Endothelial cell (in vitro differentiated cells): ENCODE measurements around the gene CREBBP. TPM values are rescaled to one million over a fixed set of nuclear protein-coding genes. Genes with fewer than 3 reads are reported as not detected.

Source experiments
- DNase-seq: peaks from one replicate; pipeline ENCODE4 v3.0.0; 2021; ENCODE audit warnings: low spot score
- H3K27ac Mint-ChIP-seq: one replicate; pipeline ENCODE4 v1.8.0; 2021; ENCODE audit warnings: mixed read lengths, inconsistent platforms; ENCODE audit not compliant: unreplicated experiment
- H3K27me3 Mint-ChIP-seq: one replicate; pipeline ENCODE4 v1.8.0; 2021; ENCODE audit warnings: mild to moderate bottlenecking, moderate library complexity, mixed read lengths, inconsistent platforms; ENCODE audit not compliant: unreplicated experiment
- H3K36me3 Mint-ChIP-seq: one replicate; pipeline ENCODE4 v1.8.0; 2021; ENCODE audit warnings: mild to moderate bottlenecking, low read depth, mixed read lengths, inconsistent platforms; ENCODE audit not compliant: unreplicated experiment
- H3K4me1 Mint-ChIP-seq: one replicate; pipeline ENCODE4 v1.8.0; 2021; ENCODE audit warnings: mild to moderate bottlenecking, mixed read lengths, inconsistent platforms; ENCODE audit not compliant: unreplicated experiment
- H3K4me3 Mint-ChIP-seq: one replicate; pipeline ENCODE4 v1.8.0; 2021; ENCODE audit warnings: mild to moderate bottlenecking, mixed read lengths, inconsistent platforms; ENCODE audit not compliant: unreplicated experiment
- H3K9me3 Mint-ChIP-seq: one replicate; pipeline ENCODE4 v1.8.0; 2021; ENCODE audit warnings: mixed read lengths, inconsistent platforms; ENCODE audit not compliant: unreplicated experiment
- CTCF ChIP-seq: fragments of 200-600 bp; sonication (generic); IDR thresholded peaks from one replicate; pipeline ENCODE4 v1.5.0; 2021; ENCODE audit warnings: antibody characterized with exemption; ENCODE audit not compliant: unreplicated experiment
- total RNA-seq: library from RNA; stranded (reverse); fragmentation: NEBNext Ultra II Directional; extraction: Animal tissue kit (Norgen Biotek cat#: 25700); gene quantifications from one replicate; pipeline ENCODE4 v1.2.1, GENCODE V29; 2021; ENCODE audit not compliant: unreplicated experiment

The CREBBP gene
- total RNA-seq, 1 donor from 2014 or later = 66.3 TPM

- H3K27me3 Mint-ChIP-seq = peaks cover 18% of the 10 kb centered on the region
Measured at GRCh38 chr16:3728424-3729160, 151.9 kb downstream of the CREBBP start.

GRCh38 chr16:3727806-3728381, 152.6 kb downstream of the CREBBP start:
- H3K36me3 Mint-ChIP-seq = peaks cover 31% of the 10 kb centered on the region
- no peak overlapping the region for H3K27ac Mint-ChIP-seq
- H3K9me3 Mint-ChIP-seq = no peaks in the 10 kb centered on the region
- no peak overlapping the region for H3K4me3 Mint-ChIP-seq
- H3K27me3 Mint-ChIP-seq = peaks cover 16% of the 10 kb centered on the region
- H3K4me1 Mint-ChIP-seq = peaks cover 3% of the 10 kb centered on the region
- no peak for DNase-seq
- TF ChIP-seq CTCF = no peak

More at GRCh38 chr16:3728424-3729160, 151.9 kb downstream of the CREBBP start:
- no peak overlapping the region for H3K4me3 Mint-ChIP-seq
- no peak for DNase-seq
- no peaks in the 10 kb centered on the region for H3K9me3 Mint-ChIP-seq
- H3K4me1 Mint-ChIP-seq = peaks cover 3% of the 10 kb centered on the region
- no peak overlapping the region for H3K27ac Mint-ChIP-seq
- peaks cover 31% of the 10 kb centered on the region for H3K36me3 Mint-ChIP-seq
- TF ChIP-seq CTCF = no peak

DNA sequence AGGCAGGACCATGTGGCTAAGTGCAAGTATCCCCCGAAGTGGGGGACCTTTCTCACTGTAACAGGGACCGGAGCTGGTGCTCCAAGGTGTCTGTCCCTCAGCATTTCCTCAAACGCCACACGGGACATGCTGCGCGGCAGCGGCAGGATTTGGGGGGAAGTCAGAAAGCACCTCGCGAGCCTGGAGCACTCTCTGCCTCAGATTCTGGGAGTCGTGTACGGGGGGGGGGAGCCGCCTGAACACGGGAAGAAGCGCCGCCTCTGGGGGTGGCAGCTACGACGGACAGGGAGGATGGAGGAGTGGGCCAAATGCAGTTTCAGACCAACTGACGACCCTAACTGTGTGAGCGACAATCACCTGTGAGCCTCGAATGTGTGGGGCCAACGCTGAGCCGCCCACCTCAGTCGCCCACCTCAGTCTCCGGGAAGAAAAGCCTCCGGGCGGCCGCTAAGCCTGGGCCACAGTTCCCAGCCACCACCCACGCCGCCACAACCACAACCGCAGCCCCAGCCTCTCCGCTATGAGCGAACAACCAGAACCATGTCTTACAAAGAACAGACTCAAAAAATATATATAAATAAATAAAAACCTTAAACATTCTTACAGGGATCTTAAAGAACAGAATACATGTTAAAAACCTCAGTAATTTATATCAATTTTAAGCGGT, 154.4 kb downstream of the CREBBP start:
- Mint-ChIP-seq H3K4me1 (no peaks in the 10 kb centered on the region), H3K27me3 (peaks cover 8% of the 10 kb centered on the region), H3K4me3 (no peak overlapping the region), H3K9me3 (no peaks in the 10 kb centered on the region), H3K36me3 (peaks cover 22% of the 10 kb centered on the region), H3K27ac (no peak overlapping the region)
- TF ChIP-seq CTCF = no peak
- no peak for DNase-seq

GRCh38 chr16:3725276-3725675, 155.2 kb downstream of the CREBBP start:
- no peak overlapping the region for H3K27ac Mint-ChIP-seq

More at GRCh38 chr16:3725276-3725675, 155.2 kb downstream of the CREBBP start:
- no peak overlapping the region for H3K4me3 Mint-ChIP-seq
- no peaks in the 10 kb centered on the region for H3K4me1 Mint-ChIP-seq
- DNase-seq = no peak
- peaks cover 4% of the 10 kb centered on the region for H3K27me3 Mint-ChIP-seq
- TF ChIP-seq CTCF = no peak
- peaks cover 17% of the 10 kb centered on the region for H3K36me3 Mint-ChIP-seq
- no peaks in the 10 kb centered on the region for H3K9me3 Mint-ChIP-seq
